HG02981 (cell line): ENCODE results near the gene LIX1L.
A peak's percentile ranks its signal among the peaks of the same experiment; 100 is the strongest.
"Not testable (repeated sequence)": the region's sequence is repeated elsewhere in the genome, so short reads cannot be mapped to it uniquely, and the experiment has no call there.

ENCODE experiments used
- ATAC-seq: cut with Tn5 transposase; IDR thresholded peaks from one replicate; pipeline ENCODE4 v1.9.1; 2021; ENCODE audit warnings: mild to moderate bottlenecking, moderate library complexity; ENCODE audit not compliant: unreplicated experiment

The LIX1L gene

DNA sequence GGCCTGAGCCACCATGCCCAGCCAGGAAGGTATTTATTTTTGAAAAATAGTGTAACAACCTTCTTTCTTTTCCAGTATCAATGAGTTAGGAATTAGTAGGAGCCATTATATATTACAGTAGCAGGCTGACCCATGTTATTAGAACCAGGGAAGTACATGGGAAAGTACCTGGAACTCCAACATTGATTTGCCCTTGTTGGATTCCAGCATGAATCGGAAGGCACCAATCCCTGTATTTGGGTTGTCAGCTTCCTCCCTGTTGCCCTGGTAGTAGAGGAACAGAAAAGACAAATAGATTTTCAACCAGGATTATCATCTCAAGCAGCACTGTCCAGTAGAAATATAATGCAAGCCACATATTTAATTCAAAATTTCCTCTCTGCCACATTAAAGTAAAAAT lies 20.4 kb downstream of the LIX1L start:
- no peak for ATAC-seq

- no peak for ATAC-seq
These were observed 21.6 kb downstream of the LIX1L start for GRCh38 chr1:145936247-145936646.

DNA sequence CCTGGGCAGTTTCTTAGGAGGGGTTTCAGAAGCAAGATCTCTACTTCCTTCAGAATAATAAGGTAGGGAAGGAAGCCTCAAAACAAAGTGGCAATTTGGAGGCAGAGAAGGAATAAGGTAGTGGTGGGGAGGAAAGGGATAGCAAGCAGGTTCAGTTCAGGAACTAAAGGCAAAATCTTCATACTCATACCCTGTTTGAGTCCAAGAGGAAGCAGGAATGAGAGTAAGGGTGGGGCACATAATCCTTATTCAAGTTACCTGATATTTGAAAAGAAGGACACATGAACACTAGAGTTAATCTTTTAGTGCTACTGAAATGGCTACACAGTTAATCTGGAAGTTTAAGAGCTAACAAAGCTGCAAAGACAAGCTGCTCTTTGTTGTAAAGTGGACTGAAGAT lies 22.1 kb downstream of the LIX1L start:
- ATAC-seq = no peak

GRCh38 chr1:145932522-145933009 lies 25.3 kb downstream of the LIX1L start:
- ATAC-seq = not testable (repeated sequence)

DNA sequence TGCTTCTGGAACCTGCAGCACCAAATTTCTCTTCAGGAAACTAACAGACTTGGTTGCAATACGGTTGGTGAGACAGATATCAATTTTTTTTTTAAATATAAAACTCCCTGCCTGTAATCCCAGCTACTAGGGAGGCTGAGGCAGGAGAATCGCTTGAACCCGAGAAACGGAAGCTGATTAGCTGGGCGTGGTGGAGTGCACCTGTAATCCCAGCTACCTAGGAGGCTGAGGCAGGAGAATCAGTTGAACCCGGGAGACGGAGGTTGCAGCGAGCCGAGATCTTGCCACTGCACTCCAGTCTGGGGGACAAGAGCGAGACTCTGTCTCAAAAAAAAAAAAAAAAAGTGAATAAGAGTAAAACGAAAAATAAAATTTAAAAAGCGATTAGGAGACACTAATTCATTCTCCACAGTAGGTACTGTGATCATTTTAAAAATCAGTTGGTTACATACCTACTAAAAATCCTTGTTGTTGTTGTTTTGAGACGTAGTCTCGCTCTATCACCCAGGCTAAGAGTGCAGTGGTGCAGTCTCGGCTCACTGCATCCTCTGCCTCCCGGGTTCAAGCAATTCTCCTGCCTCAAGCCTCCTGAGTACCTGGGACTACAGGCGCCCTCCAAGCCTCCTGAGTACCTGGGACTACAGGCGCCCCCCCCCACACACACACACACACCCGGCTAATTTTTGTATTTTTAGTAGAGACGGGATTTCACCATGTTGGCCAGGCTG lies 29.7 kb downstream of the LIX1L start:
- no peak for ATAC-seq

- ATAC-seq = peak; percentile 98
These were observed 30.5 kb downstream of the LIX1L start, which contains the start of gene RBM8A for GRCh38 chr1:145927063-145927886. RBM8A (minus strand) TSS chr1:145927484; CDS start chr1:145927426, 58 bp downstream.

GRCh38 chr1:145926686-145927062 lies 31.1 kb downstream of the LIX1L start:
- ATAC-seq = no peak

DNA sequence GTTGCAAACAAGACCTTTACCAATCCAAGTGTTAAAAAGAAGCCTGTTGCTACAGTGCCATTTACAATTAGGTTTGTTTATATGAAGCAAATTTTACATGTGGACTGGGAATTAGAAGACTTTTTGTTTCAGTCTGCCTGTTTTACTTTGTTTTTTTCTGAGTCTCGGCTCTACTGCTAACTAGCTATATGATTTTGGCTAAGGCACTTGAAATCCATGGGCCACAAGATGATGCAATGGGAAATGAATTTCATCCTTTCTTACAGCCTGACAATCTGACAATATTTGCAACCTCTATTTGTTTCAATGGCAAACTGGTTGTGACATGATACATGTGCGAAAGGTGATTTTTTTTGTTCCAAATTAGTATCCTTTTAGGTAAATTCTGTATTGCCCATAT lies 35.6 kb downstream of the LIX1L start:
- no peak for ATAC-seq

DNA sequence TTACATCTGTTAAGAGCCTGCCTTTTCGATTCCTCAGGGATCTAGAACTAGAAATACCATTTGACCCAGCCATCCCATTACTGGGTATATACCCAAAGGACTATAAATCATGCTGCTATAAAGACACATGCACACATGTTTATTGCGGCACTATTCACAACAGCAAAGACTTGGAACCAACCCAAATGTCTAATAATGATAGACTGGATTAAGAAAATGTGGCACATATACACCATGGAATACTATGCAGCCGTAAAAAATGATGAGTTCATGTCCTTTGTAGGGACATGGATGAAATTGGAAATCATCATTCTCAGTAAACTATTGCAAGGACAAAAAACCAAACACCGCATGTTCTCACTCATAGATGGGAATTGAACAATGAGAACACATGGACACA lies 37.5 kb downstream of the LIX1L start:
- not testable (repeated sequence) for ATAC-seq

GRCh38 chr1:145918992-145919939 lies 38.6 kb downstream of the LIX1L start:
- peak; percentile 80 for ATAC-seq

- ATAC-seq = peak; percentile 70
These were observed 39.4 kb downstream of the LIX1L start, which contains the start of gene PEX11B for GRCh38 chr1:145918144-145918991. PEX11B (minus strand) TSS chr1:145918717; CDS start chr1:145918688, 29 bp downstream.

DNA sequence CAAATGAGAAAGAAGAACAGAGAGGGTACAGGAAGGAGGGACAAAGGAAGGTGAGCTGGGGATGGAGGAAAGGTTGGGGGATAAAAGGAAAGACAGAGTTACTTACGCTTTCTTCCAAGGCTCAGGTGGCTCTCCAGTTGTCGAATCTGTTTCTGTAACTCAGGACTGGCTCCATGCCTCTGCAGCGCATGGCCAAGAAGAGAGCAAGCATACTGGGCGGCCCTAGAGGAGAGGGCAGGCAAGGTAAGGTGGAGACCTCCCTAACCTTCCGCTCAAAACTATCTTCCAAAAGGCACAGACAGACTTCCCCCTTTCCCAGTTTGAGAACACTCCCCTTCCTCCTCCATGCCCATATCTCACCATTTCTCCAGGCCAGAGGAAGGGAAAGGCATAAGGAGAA lies 40.2 kb downstream of the LIX1L start:
- ATAC-seq = no peak

DNA sequence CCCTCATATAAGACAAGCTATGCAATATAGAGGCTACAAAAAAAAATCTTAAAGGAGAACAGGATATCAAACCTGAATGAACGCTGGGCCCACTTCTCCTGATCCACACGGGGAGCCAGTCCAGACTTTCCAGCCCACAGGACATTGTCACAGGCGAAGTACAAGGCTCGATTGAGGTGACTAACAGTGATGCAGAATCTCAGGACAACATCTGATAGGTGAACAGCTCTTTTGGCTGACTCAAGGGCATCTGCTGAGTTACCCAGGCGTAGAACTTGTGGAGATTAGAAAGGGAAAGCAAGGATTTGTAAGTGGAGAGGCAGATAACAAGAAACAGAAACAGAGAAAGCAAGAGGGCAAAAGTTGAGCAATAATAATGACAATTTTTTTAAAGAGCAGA lies 41.1 kb downstream of the LIX1L start:
- ATAC-seq = no peak

DNA sequence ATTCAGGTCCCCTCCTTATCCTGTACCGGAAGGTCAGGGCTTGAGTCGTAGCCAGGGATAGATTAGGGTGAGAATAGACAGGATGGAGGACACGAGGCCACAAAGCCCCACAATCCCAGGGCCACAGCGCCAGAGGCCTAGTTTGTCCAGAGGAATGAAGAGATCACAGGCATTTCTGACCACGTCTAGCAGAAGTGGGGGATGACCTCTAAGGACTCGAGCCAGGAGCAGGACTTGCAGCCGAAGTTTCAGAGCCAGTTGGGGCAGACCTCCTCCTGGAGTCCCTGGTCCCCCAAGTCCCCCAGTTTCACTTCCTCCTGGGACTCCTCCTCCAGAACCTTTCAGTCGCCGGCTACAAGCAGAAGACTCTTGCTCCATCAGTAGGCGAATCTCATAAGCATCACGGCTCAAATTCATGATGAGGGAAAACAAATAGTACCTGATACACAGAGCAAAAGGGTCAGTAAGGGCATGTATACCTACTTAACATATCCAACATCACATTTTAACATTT lies 45.6 kb downstream of the LIX1L start:
- ATAC-seq = no peak

DNA sequence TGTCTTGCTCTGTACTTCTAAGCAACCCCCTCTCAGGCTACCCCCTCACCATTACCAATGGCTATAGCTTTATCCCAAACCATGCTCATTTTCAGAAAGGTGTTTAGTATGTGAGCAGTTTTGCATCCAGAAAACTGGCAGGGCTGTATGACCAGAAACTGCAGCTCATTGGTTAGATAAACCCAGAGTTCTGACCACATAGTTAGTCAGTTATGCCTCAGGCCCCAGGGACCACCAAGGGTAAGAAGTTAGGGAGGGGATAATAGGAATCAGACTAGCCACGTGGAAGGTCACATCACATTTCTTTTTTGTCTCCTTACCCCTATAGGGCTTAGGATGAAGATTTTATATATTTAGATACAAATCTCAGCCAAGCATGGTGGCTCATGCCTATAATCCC lies 49.2 kb downstream of the LIX1L start:
- ATAC-seq = no peak

- no peak for ATAC-seq
These were observed 50.7 kb downstream of the LIX1L start for GRCh38 chr1:145906954-145907753.

GRCh38 chr1:145901312-145902021 lies 56.4 kb downstream of the LIX1L start:
- ATAC-seq = no peak

DNA sequence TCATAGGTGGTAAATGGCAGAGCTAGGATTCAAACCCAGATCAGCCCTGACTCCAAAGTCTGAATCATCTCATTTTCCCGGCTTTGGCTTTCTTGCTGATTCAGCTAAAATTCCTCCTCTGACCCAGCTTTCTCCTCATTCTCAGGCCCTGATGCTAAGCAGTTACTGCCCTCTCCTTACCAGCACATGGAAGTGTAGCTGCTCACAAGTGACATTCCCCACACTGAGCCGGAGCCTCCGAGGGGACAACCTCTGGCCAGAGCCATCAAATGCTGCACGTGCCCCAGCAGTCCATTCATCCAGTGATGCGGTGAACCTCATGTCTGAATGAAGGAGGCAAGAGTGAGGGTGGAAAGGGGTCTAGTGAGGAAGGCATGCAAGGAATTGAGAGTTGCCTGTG lies 59.1 kb downstream of the LIX1L start:
- ATAC-seq = no peak
